ENCODE results near the gene SLC9A9. TPM values are rescaled to one million over a fixed set of nuclear protein-coding genes. Genes with fewer than 3 reads are reported as not detected.

Gene SLC9A9
- total and polyA plus RNA-seq, 9 of the 15 experiments (the other 6 are each of a cell fraction or from before 2014, with no cell fraction given): 0.03 to 0.13 TPM; not detected in 7

DNA sequence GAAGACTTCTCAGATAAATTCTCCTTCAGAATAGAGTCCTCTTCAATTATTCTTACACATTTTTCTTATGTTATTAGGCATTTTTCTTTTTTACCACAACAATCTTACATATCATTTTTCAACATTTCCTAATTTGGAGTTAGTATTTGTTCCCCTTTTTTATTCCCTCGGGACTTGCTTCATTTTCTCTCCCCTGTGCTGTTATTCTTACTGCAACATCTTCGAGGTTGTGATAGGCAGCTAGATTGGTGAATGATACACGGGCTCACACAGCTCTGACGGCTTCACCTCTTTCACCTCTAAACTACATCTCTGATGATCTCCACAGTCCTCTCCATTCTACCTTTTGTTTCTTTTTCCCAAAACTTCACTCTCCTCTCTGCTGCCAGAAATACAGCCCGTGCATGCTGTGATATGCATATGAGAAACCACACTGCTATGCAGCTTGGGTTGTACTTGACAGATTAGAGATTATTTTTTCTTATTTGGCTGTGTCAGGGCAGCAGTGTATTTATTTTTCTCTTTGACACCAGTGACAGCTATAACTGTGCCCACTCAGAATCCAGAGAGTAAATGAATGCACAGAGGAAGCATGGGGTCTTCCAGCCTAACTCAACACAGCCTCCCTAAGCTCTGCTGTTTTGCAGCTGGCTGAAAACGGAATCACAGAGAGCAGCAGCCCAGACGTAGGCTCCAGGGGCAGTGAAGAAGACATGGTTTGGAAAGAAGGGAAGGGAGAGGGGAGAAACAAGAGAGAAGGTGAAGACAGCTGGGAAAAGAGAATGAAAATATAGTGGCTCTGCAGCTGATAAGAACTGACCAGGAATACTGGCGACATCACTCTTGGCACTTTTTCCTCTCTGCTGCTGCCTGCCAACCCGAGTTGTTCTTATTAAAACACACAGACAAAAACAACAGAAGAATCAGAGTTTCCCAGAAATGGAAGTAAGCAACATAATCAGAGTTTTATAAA, 61.8 kb downstream of the SLC9A9 start:
- H3K79me2 ChIP-seq (ENCODE audit: control insufficient read depth, insufficient read depth, low read length): no peaks in the 10 kb centered on the region
- no peak overlapping the region for H2AFZ ChIP-seq (ENCODE audit: low read depth, low read length)
- H3K4me1 ChIP-seq (replicated peaks in 1 of 2; ENCODE audit: control insufficient read depth in 2 of 2, insufficient read depth in 2 of 2, low read length in 2 of 2): no peaks in the 10 kb centered on the region
- H3K27ac ChIP-seq (ENCODE audit: extremely low read depth, low read depth, low read length): no peak overlapping the region
- no peak overlapping the region for H3K4me2 ChIP-seq (ENCODE audit: insufficient read depth, low read length)
- no peak for TF ChIP-seq SLC30A9 (CRISPR knock-in tag; IDR thresholded peaks at IDR 0.05)
- in situ Hi-C loops (cut with MboI): no loop called here
- WGBS (ENCODE audit: insufficient coverage, low coverage, missing lambda C conversion rate): 0% methylated on average over 9 of the region's 9 CpGs
- ChIA-PET POLR2A (no interaction called here), CTCF (ENCODE audit: low intra/inter-chr PET ratio) (no interaction called here)
- no peaks in the 10 kb centered on the region for H3K9me3 ChIP-seq (replicated peaks; ENCODE audit: control insufficient read depth, insufficient read depth, low read depth, low read length)
- no peak overlapping the region for H3K4me3 ChIP-seq
- no peaks in the 10 kb centered on the region for H3K36me3 ChIP-seq (ENCODE audit: control insufficient read depth, insufficient read depth, low read length)
- no peaks in the 10 kb centered on the region for H3K27me3 ChIP-seq (ENCODE audit: control insufficient read depth in 2 of 2, insufficient read depth in 2 of 2, low read length in 2 of 2)
- H3K9ac ChIP-seq (ENCODE audit: insufficient read depth in 1 of 2, low read depth in 2 of 2, low read length in 2 of 2): no peak overlapping the region
- no TSS peak for BruUV-seq (replicated peaks)
- H3K9me1 ChIP-seq (ENCODE audit: control insufficient read depth, insufficient read depth, low read length): no peaks in the 10 kb centered on the region
- DNase-seq (ENCODE audit: extremely low read depth in 1 of 4, low spot score in 3 of 4) (no peak), ATAC-seq (no peak), FAIRE-seq (no peak)
- H4K20me1 ChIP-seq (replicated peaks; ENCODE audit: control insufficient read depth, insufficient read depth, low read length): no peaks in the 10 kb centered on the region
- intact Hi-C loops (cut with micrococcal nuclease): no loop called here

DNA sequence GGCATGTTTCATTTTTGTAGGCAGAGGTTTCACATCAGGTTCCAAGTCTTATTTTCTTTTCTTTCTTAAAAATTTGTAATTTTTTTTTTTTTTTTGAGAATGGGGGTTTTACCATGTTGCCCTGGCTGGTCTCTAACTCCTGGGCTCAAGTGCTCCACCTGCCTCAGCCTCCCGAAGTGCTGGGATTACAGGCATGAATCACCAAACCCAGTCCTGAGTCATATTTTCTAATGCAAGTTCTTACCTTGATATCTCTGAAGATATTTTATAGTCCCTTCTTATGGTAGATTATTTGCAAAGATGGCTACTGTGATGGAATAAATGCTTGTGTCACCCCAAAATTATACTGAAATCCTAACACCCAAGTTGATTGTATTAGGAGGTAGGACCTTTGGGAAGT, 63.8 kb downstream of the SLC9A9 start:
- Histone ChIP-seq H3K4me1 (replicated peaks in 1 of 2; ENCODE audit: control insufficient read depth in 2 of 2, insufficient read depth in 2 of 2, low read length in 2 of 2) (no peaks in the 10 kb centered on the region), H3K79me2 (ENCODE audit: control insufficient read depth, insufficient read depth, low read length) (no peaks in the 10 kb centered on the region), H2AFZ (ENCODE audit: low read depth, low read length) (no peak overlapping the region), H3K4me3 (no peak overlapping the region), H3K9me3 (replicated peaks; ENCODE audit: control insufficient read depth, insufficient read depth, low read depth, low read length) (no peaks in the 10 kb centered on the region), H3K27ac (ENCODE audit: extremely low read depth, low read depth, low read length) (no peak overlapping the region), H3K9me1 (ENCODE audit: control insufficient read depth, insufficient read depth, low read length) (no peaks in the 10 kb centered on the region), H3K9ac (ENCODE audit: insufficient read depth in 1 of 2, low read depth in 2 of 2, low read length in 2 of 2) (no peak overlapping the region), H3K27me3 (ENCODE audit: control insufficient read depth in 2 of 2, insufficient read depth in 2 of 2, low read length in 2 of 2) (no peaks in the 10 kb centered on the region), H3K36me3 (ENCODE audit: control insufficient read depth, insufficient read depth, low read length) (no peaks in the 10 kb centered on the region), H3K4me2 (ENCODE audit: insufficient read depth, low read length) (no peak overlapping the region), H4K20me1 (replicated peaks; ENCODE audit: control insufficient read depth, insufficient read depth, low read length) (no peaks in the 10 kb centered on the region)
- ATAC-seq (no peak), FAIRE-seq (no peak), DNase-seq (ENCODE audit: extremely low read depth in 1 of 4, low spot score in 3 of 4) (no peak)
- intact Hi-C loops (cut with micrococcal nuclease) (no loop called here), in situ Hi-C loops (cut with MboI) (no loop called here)
- POLR2A ChIA-PET: interaction anchor here (1.0 kb wide), 1 partner anchor 11 kb away, joined by 4 read pairs; no protein-coding TSS in a partner anchor
- TF ChIP-seq BACH1 (tag; IDR thresholded peaks at IDR 0.05): no peak
- TF ChIP-seq ELK1 (CRISPR knock-in tag; IDR thresholded peaks at IDR 0.05): no peak
- no peak for TF ChIP-seq FOXA1 (IDR thresholded peaks at IDR 0.05; ENCODE audit: borderline replicate concordance)
- no peak for TF ChIP-seq ZNF124 (CRISPR knock-in tag; IDR thresholded peaks at IDR 0.05)
- no peak for TF ChIP-seq NKRF (IDR thresholded peaks at IDR 0.05; ENCODE audit: borderline replicate concordance)
- BruUV-seq (replicated peaks): no TSS peak
- 0% methylated on average over 1 of the region's 1 CpG for WGBS (ENCODE audit: insufficient coverage, low coverage, missing lambda C conversion rate)
- CTCF ChIA-PET (ENCODE audit: low intra/inter-chr PET ratio): no interaction called here
